Spleen (tissue), 11 donors: Measurements from ENCODE around the gene SPP2. TPM values are rescaled to one million over a fixed set of nuclear protein-coding genes. Genes with fewer than 3 reads are reported as not detected.

Experiments used
- DNase-seq: peaks from one replicate; pipeline ENCODE4 v3.0.0-alpha.2; 2020
- H3K27ac ChIP-seq, 8 donors: fragments of 200-600 bp; sonication (generic) in 7 of 8; 1 replicate in 4 of 8; 2 replicates in 4 of 8; pipeline versions ENCODE4 v1.5.0 to v1.8.0; 2016 to 2021; ENCODE audit warnings: inconsistent platforms in 4 of 8, mild to moderate bottlenecking in 4 of 8, moderate library complexity in 1 of 8
- H3K27me3 ChIP-seq, 7 donors: fragments of 200-600 bp; sonication (generic) in 6 of 7; replicated peaks in 1 of 7; 1 replicate in 4 of 7; 2 replicates in 3 of 7; pipeline versions ENCODE4 v1.5.0 to v1.8.0; 2016 to 2021; ENCODE audit warnings: inconsistent platforms in 3 of 7, mild to moderate bottlenecking in 1 of 7
- H3K36me3 ChIP-seq, 6 donors: fragments of 200-600 bp; sonication (generic) in 5 of 6; 1 replicate in 4 of 6; 2 replicates in 2 of 6; pipeline versions ENCODE4 v1.5.0 to v1.8.0; 2016 to 2021; ENCODE audit warnings: inconsistent platforms in 2 of 6
- H3K4me1 ChIP-seq, 6 donors: fragments of 200-600 bp; sonication (generic) in 5 of 6; 1 replicate in 3 of 6; 2 replicates in 3 of 6; pipeline versions ENCODE4 v1.5.0 to v1.8.0; 2016 to 2021; ENCODE audit warnings: inconsistent platforms in 3 of 6
- H3K4me3 ChIP-seq, 8 donors: fragments of 200-600 bp; sonication (generic) in 7 of 8; 1 replicate in 4 of 8; 2 replicates in 4 of 8; pipeline versions ENCODE4 v1.5.0 to v1.8.0; 2016 to 2021; ENCODE audit warnings: inconsistent platforms in 4 of 8, mild to moderate bottlenecking in 4 of 8, moderate library complexity in 2 of 8
- H3K9me3 ChIP-seq, 8 donors: fragments of 200-600 bp; sonication (generic) in 7 of 8; 1 replicate in 4 of 8; 2 replicates in 4 of 8; pipeline versions ENCODE4 v1.5.0 to v1.8.0; 2016 to 2021; ENCODE audit warnings: inconsistent platforms in 4 of 8
- POLR2A ChIP-seq, 3 donors: fragments of 450-650 bp; IDR thresholded peaks; one replicate each; pipeline ENCODE4 v1.5.1; 2017; ENCODE audit warnings: antibody characterized with exemption in 3 of 3, mild to moderate bottlenecking in 1 of 3
- POLR2AphosphoS5 ChIP-seq, 3 donors: sonication (generic); formaldehyde crosslinking; IDR thresholded peaks; one replicate each; pipeline ENCODE4 v1.5.1; 2017; ENCODE audit warnings: antibody characterized with exemption in 3 of 3
- WGBS, 5 donors: extraction: QIAGEN DNeasy Blood & Tissue Kit in 3 of 5; methylation state at CpG; one replicate each; pipeline versions ENCODE4 v1.1.5 to v1.1.7; 2013 to 2018; 5-methylcytosine and 5-hydroxymethylcytosine counted together
- intact Hi-C: fragments of 100-400 bp; cut with DNase I; formaldehyde crosslinking; loops from one replicate; pipeline ENCODE4 v1.15.0; 2023; ENCODE audit warnings: low total_unique reads
- polyA plus RNA-seq, 3 donors: library from polyadenylated mRNA; stranded (reverse); fragments of 200-250 nt; gene quantifications; one replicate each; pipeline ENCODE4 v1.2.1, GENCODE V29; 2013
- total RNA-seq, 7 donors: library from RNA; depleted of rRNA in 3 of 7; stranded (reverse); fragments of >200 nt in 3 of 7; fragmentation: NEBNext Ultra II Directional in 4 of 7; extraction: Animal tissue kit (Norgen Biotek cat#: 25700) in 4 of 7; gene quantifications; one replicate each; pipeline versions ENCODE4 v1.1.0 to v1.2.1, GENCODE V29; 2016 to 2021
- TF ChIP-seq, protein P1 (sequence below), 11 experiments: fragments of 200-600 bp in 7 of 11; fragments of 450-650 bp in 4 of 11; sonication (generic) in 4 of 11; IDR thresholded peaks in 8 of 11; conservative IDR thresholded peaks in 3 of 11; 1 replicate in 7 of 11; 2 replicates in 4 of 11; pipeline versions ENCODE4 v1.4.0 to v1.8.0; 2016 to 2021; ENCODE audit warnings: antibody characterized with exemption in 11 of 11, inconsistent platforms in 4 of 11, mild to moderate bottlenecking in 1 of 11
- donor health status: healthy with polysubstance abuse.
- donor health status: DM: no; HTN: no; CAD: no; lungs with moderate emphysema.
- donor health status: DM: no; HTN: no; CAD: no.
- donor health status: Bipolar disorder and iron deficiency.
- donor health status: healthy.
- donor health status: DM: no; HTN: no; CAD: no.
- donor health status: DM: yes; HTN: yes; CAD: no.

Gene SPP2
- total and polyA plus RNA-seq, 10 donors: not detected

DNA sequence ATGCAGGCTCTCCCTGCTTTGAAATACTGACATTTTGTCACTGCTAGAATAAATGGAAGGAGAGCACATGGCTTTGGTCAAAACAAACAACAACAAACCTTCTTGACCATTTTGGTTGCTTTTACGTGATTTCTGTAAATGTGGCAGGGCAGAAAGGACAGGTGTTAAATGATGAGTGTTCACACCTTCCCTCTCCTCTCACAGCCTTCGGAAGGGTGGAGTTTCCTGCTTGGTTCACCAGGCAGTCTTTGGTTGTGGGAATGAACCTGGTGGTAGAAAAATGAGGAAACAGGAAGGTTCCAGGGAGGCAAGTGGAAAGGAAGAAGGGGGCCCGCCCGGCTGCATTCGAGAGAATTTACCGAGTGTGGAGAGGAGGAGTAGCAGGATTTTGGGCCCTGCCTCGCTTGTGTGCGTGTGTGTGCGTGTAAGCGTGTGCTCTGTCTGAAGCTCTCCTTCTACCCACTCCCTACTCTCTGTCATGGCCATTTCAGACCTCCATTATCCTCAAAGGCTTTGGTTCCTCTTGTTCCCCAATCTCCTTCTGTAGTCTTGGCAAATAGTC is 23.7 kb upstream of the SPP2 start:
- peaks cover 0 to 26% (median 0%) of the 10 kb centered on the region in 7 donors for H3K27me3 ChIP-seq
- H3K36me3 ChIP-seq: no peaks in the 10 kb centered on the region
- no peak for DNase-seq
- TF ChIP-seq, protein P1, sequence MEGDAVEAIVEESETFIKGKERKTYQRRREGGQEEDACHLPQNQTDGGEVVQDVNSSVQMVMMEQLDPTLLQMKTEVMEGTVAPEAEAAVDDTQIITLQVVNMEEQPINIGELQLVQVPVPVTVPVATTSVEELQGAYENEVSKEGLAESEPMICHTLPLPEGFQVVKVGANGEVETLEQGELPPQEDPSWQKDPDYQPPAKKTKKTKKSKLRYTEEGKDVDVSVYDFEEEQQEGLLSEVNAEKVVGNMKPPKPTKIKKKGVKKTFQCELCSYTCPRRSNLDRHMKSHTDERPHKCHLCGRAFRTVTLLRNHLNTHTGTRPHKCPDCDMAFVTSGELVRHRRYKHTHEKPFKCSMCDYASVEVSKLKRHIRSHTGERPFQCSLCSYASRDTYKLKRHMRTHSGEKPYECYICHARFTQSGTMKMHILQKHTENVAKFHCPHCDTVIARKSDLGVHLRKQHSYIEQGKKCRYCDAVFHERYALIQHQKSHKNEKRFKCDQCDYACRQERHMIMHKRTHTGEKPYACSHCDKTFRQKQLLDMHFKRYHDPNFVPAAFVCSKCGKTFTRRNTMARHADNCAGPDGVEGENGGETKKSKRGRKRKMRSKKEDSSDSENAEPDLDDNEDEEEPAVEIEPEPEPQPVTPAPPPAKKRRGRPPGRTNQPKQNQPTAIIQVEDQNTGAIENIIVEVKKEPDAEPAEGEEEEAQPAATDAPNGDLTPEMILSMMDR (IDR thresholded peaks at IDR 0.05 in 8 of 11, conservative IDR thresholded peaks at IDR 0.05 in 3 of 11): no peak
- TF ChIP-seq POLR2AphosphoS5 (IDR thresholded peaks at IDR 0.05): peak in 1 of 3 donors; percentile 18
- peak overlapping the region in 3 of 8 donors; percentile 53 to 72 (median 59) for H3K27ac ChIP-seq
- peaks cover 0 to 15% (median 0%) of the 10 kb centered on the region in 8 donors for H3K9me3 ChIP-seq
- H3K4me3 ChIP-seq: no peak overlapping the region
- H3K4me1 ChIP-seq: peaks cover 0 to 31% (median 20%) of the 10 kb centered on the region in 6 donors
- 71 to 80% (median 73%) methylated on average over 10 of the region's 10 CpGs for WGBS, 5 donors
- intact Hi-C loops: no loop called here

GRCh38 chr2:234027641-234028040 is 22.9 kb upstream of the SPP2 start:
- Histone ChIP-seq H3K4me1 (peaks cover 0 to 33% (median 20%) of the 10 kb centered on the region in 6 donors), H3K27me3 (peaks cover 0 to 26% (median 0%) of the 10 kb centered on the region in 7 donors), H3K4me3 (no peak overlapping the region), H3K27ac (peak overlapping the region in 2 of 8 donors; percentile 59 to 72), H3K9me3 (peaks cover 0 to 13% (median under 1%) of the 10 kb centered on the region in 8 donors), H3K36me3 (no peaks in the 10 kb centered on the region)
- no peak for DNase-seq
- intact Hi-C loops: no loop called here
- TF ChIP-seq POLR2AphosphoS5 (IDR thresholded peaks at IDR 0.05): no peak
- TF ChIP-seq, protein P1 (IDR thresholded peaks at IDR 0.05 in 8 of 11, conservative IDR thresholded peaks at IDR 0.05 in 3 of 11): no peak
- TF ChIP-seq POLR2A (IDR thresholded peaks at IDR 0.05): no peak
- WGBS, 5 donors: 59 to 86% (median 79%) methylated on average over 1 of the region's 1 CpG

DNA sequence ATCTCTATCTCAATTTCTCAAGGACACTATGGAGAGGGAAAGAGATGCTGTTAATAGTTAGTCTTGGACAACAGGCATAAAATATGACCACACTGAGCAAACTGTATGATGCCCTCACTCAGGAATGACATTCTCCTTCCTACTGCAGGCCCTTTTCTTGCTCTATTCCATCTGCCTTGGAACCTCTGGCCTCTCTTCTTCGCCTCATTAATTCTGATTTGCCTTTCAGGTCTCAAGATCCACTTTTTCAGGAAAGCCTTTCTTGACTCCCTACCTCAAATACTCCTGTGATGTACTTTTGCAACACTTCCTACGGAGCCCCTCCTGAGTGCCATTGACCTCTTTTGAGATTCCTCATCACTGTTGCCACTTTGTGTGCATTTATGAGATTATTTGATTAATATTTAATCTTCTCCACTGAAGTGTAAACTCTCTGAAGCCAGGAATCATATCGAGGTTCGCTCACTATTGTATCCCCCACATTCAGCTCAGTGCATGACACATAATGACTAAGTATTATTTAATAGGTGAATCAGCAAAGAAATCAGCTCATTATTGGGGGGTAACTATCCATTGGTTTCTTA is 21.3 kb upstream of the SPP2 start:
- intact Hi-C loops: no loop called here
- H3K9me3 ChIP-seq: peaks cover 0 to 16% (median 14%) of the 10 kb centered on the region in 8 donors
- 84 to 92% (median 87%) methylated on average over 4 of the region's 4 CpGs for WGBS, 5 donors
- TF ChIP-seq POLR2AphosphoS5 (IDR thresholded peaks at IDR 0.05) (no peak), POLR2A (IDR thresholded peaks at IDR 0.05) (no peak)
- TF ChIP-seq, protein P1 (IDR thresholded peaks at IDR 0.05 in 8 of 11, conservative IDR thresholded peaks at IDR 0.05 in 3 of 11): no peak
- H3K4me3 ChIP-seq: no peak overlapping the region
- no peak overlapping the region for H3K27ac ChIP-seq
- no peaks in the 10 kb centered on the region for H3K36me3 ChIP-seq
- peaks cover 0 to 33% (median 20%) of the 10 kb centered on the region in 6 donors for H3K4me1 ChIP-seq
- DNase-seq: no peak
- peaks cover 0 to 26% (median 0%) of the 10 kb centered on the region in 7 donors for H3K27me3 ChIP-seq

GRCh38 chr2:234031207-234031606 is 19.3 kb upstream of the SPP2 start:
- TF ChIP-seq POLR2A (IDR thresholded peaks at IDR 0.05) (no peak), POLR2AphosphoS5 (IDR thresholded peaks at IDR 0.05) (no peak)
- TF ChIP-seq, protein P1 (IDR thresholded peaks at IDR 0.05 in 8 of 11, conservative IDR thresholded peaks at IDR 0.05 in 3 of 11): no peak
- H3K27me3 ChIP-seq: peaks cover 0 to 41% (median 0%) of the 10 kb centered on the region in 7 donors
- intact Hi-C loops: no loop called here
- WGBS, 5 donors: 45 to 66% (median 58%) methylated on average over 2 of the region's 2 CpGs
- H3K27ac ChIP-seq: peak overlapping the region in 2 of 8 donors; percentile 62 to 81
- no peak overlapping the region for H3K4me3 ChIP-seq
- DNase-seq: no peak
- H3K9me3 ChIP-seq: peaks cover 0 to 33% (median 24%) of the 10 kb centered on the region in 8 donors
- H3K36me3 ChIP-seq: no peaks in the 10 kb centered on the region
- peaks cover 0 to 16% (median 6%) of the 10 kb centered on the region in 6 donors for H3K4me1 ChIP-seq
